ENCODE results near the gene JARID2. TPM values are rescaled to one million over a fixed set of nuclear protein-coding genes. Genes with fewer than 3 reads are reported as not detected.
A peak's percentile ranks its signal among the peaks of the same experiment; 100 is the strongest.

JARID2 gene
- total RNA-seq, 4 donors from 2014 or later, result 12.1 to 33.8 (median 17.0) TPM

DNA sequence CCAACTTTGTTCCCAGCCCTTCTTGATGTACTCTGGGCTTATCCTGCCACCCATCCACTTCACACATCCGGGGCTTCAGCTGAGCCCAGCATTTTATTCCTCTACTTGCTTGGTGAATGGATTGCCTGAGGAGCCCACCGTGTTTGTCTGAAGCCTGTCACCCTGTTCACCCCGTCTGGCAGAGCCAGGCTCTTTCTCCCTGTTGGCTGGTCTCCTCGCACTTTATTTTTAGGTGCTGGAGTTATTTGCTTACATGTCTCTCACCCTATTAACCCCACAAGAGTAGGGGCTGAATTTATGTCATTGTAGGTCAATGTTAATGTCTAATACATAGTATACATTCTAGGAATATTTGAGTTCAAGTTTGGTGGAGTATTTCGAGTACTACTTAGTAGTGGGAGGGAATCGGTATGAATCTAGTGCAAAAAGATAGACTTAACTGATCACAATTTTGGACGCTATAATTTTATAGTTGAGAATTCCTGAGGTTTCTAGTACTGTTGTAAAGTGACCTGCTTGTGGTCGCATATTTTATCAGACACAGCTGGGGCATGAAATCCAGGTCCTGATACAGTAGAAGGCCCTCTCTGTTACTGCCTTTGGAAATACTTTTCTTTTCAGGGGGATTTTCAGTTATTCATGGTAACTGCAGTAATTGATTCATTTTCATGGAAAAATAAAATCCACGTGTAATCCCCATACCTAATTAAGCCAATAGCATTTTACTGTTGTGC is 10.8 kb downstream of the JARID2 start:
- Histone ChIP-seq H3K4me1 (peaks cover 3 to 68% (median 16%) of the 10 kb centered on the region in 4 donors), H3K27ac (peak overlapping the region in 2 of 4 donors; percentile 23 to 80), H3K36me3 (no peaks in the 10 kb centered on the region), H3K27me3 (no peaks in the 10 kb centered on the region), H3K9me3 (no peaks in the 10 kb centered on the region), H3K4me3 (no peak overlapping the region)
- no peak for TF ChIP-seq POLR2A (IDR thresholded peaks at IDR 0.05)
- TF ChIP-seq, protein P1, sequence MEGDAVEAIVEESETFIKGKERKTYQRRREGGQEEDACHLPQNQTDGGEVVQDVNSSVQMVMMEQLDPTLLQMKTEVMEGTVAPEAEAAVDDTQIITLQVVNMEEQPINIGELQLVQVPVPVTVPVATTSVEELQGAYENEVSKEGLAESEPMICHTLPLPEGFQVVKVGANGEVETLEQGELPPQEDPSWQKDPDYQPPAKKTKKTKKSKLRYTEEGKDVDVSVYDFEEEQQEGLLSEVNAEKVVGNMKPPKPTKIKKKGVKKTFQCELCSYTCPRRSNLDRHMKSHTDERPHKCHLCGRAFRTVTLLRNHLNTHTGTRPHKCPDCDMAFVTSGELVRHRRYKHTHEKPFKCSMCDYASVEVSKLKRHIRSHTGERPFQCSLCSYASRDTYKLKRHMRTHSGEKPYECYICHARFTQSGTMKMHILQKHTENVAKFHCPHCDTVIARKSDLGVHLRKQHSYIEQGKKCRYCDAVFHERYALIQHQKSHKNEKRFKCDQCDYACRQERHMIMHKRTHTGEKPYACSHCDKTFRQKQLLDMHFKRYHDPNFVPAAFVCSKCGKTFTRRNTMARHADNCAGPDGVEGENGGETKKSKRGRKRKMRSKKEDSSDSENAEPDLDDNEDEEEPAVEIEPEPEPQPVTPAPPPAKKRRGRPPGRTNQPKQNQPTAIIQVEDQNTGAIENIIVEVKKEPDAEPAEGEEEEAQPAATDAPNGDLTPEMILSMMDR (IDR thresholded peaks at IDR 0.05), result no peak
- no peak for DNase-seq

- peaks cover 3 to 66% (median 16%) of the 10 kb centered on the region in 4 donors for H3K4me1 ChIP-seq
- H3K4me3 ChIP-seq, result no peak overlapping the region
These were observed 11.7 kb downstream of the JARID2 start for GRCh38 chr6:15257357-15258132.

DNA sequence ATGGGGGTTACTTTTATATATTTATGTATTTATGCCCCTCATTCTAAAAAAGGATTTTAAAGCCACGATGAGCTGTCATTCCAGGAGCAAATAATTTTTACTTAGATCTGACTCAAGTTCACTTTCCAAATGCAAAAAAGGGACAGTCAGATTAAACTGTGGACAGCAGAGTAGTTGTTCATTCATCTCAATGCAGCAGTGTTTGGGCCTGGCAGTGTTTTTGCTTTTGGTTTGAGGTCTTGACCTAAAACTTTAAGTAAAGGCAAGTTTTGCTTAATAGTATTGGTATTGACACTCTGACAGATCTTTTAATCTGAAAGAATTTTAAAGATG is 13.9 kb downstream of the JARID2 start:
- H3K27ac ChIP-seq, result no peak overlapping the region
- no peaks in the 10 kb centered on the region for H3K36me3 ChIP-seq
- no peaks in the 10 kb centered on the region for H3K27me3 ChIP-seq
- H3K4me3 ChIP-seq, result no peak overlapping the region
- H3K9me3 ChIP-seq, result no peaks in the 10 kb centered on the region
- TF ChIP-seq, protein P1 (IDR thresholded peaks at IDR 0.05), result no peak
- TF ChIP-seq POLR2A (IDR thresholded peaks at IDR 0.05), result no peak
- peaks cover 3 to 61% (median 17%) of the 10 kb centered on the region in 4 donors for H3K4me1 ChIP-seq
- no peak for DNase-seq

More at GRCh38 chr6:15257357-15258132, 11.7 kb downstream of the JARID2 start:
- DNase-seq, result no peak
- Histone ChIP-seq H3K27ac (no peak overlapping the region), H3K9me3 (no peaks in the 10 kb centered on the region), H3K27me3 (no peaks in the 10 kb centered on the region), H3K36me3 (no peaks in the 10 kb centered on the region)
- TF ChIP-seq POLR2A (IDR thresholded peaks at IDR 0.05), result no peak
- TF ChIP-seq, protein P1 (IDR thresholded peaks at IDR 0.05), result no peak

- no peak for TF ChIP-seq POLR2A (IDR thresholded peaks at IDR 0.05)
- TF ChIP-seq, protein P1 (IDR thresholded peaks at IDR 0.05), result no peak
- Histone ChIP-seq H3K27me3 (no peaks in the 10 kb centered on the region), H3K4me1 (peaks cover 3 to 61% (median 18%) of the 10 kb centered on the region in 4 donors), H3K9me3 (no peaks in the 10 kb centered on the region), H3K4me3 (no peak overlapping the region), H3K27ac (no peak overlapping the region), H3K36me3 (no peaks in the 10 kb centered on the region)
- no peak for DNase-seq
These were observed 14.4 kb downstream of the JARID2 start for GRCh38 chr6:15260099-15260821.

DNA sequence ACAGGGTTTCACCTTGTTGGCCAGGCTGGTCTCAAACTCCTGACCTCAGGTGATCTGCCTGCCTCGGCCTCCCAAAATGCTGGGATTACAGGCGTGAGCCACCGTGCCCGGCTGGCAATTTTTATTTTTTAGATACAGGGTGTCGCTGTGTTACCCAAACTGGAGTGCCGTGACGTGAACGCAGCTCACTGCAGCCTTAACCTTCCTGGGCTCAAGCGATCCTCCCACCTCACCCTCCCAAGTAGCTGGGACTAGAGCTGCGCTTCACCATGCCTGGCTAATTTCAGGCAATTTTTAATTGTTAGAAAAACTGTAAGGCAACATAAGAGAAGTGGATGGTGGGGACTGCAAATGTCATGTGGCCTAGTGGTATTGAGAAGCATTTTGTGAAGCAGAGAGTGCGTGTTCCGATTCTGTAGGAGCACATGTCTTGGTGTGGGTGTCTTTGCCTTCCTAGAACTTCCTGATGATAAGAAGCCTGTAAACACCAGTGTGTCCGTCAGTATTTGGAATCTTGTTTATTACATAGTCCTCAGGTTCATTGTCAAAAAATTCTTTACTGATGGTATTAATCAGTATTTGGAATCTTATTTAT is 18.0 kb downstream of the JARID2 start:
- Histone ChIP-seq H3K27ac (no peak overlapping the region), H3K4me1 (peaks cover 2 to 59% (median 24%) of the 10 kb centered on the region in 4 donors)
- TF ChIP-seq, protein P1 (IDR thresholded peaks at IDR 0.05), result no peak
- TF ChIP-seq POLR2A (IDR thresholded peaks at IDR 0.05), result no peak

More for the DNA sequence above, 18.0 kb downstream of the JARID2 start:
- DNase-seq, result no peak
- Histone ChIP-seq H3K4me3 (no peak overlapping the region), H3K27me3 (no peaks in the 10 kb centered on the region), H3K9me3 (no peaks in the 10 kb centered on the region), H3K36me3 (no peaks in the 10 kb centered on the region)

Data from Peyer's patch (tissue), 4 donors.